ENCODE results near the gene MTHFSD.
"Not testable (repeated sequence)": the region's sequence is repeated elsewhere in the genome, so short reads cannot be mapped to it uniquely, and the experiment has no call there.

The MTHFSD gene

DNA sequence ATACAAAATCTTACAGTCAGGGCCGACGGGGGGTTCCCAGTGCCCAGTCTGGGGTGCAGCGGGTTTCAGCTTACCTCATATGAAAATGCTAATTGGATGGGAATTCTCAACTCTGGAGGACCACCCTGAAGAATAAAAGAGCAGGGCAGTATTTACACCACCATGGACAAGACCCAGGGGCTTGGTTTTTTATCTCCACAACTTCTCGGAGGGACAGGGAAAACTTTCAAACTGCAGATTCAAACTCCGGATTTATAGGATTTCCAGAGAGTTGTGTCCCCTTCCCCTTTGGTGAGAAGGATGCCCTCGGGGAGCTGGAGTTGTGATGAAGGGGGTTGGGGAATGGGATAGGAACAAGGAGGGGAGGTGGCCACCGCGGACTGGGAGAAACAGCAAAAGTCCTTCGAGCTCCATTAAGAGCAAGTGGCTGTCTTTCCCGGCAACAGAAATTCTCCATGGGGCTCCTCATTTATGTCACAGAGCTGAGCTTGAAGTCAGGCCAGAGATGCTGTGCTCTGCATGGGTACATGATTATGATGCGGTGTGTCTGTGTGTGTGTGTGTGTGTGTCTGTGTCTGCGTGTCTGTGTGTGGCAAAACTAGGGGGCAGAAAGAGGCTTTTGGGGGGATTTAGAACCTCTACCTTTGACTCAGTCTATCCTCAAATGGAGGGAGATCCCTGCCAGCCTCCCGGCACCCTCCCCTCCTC is 39.0 kb upstream of the MTHFSD start:
- Histone ChIP-seq H4K20me1 (ENCODE audit: insufficient read depth, low read length) (no peaks in the 10 kb centered on the region), H3K4me2 (ENCODE audit: low read depth, low read length) (no peak overlapping the region), H3K9me2 (replicated peaks; ENCODE audit: insufficient read depth, low read length) (no peaks in the 10 kb centered on the region), H3K9ac (ENCODE audit: low read length) (no peak overlapping the region), H3K36me3 (replicated peaks; ENCODE audit: insufficient read depth, low read length) (no peaks in the 10 kb centered on the region), H3K27me3 (replicated peaks; ENCODE audit: insufficient read depth, low read length) (peaks cover 42% of the 10 kb centered on the region), H3K9me3 (replicated peaks; ENCODE audit: insufficient read depth, low read length) (no peaks in the 10 kb centered on the region), H3K4me3 (ENCODE audit: low read length) (no peak overlapping the region), H3K4me1 (ENCODE audit: low read length) (no peaks in the 10 kb centered on the region), H3K79me2 (ENCODE audit: low read length) (no peaks in the 10 kb centered on the region), H3K27ac (ENCODE audit: low read length) (no peak overlapping the region), H2AFZ (ENCODE audit: low read length) (no peak overlapping the region), H3F3A (ENCODE audit: insufficient read depth, low read length) (no peaks in the 10 kb centered on the region)
- TF ChIP-seq, protein P1, sequence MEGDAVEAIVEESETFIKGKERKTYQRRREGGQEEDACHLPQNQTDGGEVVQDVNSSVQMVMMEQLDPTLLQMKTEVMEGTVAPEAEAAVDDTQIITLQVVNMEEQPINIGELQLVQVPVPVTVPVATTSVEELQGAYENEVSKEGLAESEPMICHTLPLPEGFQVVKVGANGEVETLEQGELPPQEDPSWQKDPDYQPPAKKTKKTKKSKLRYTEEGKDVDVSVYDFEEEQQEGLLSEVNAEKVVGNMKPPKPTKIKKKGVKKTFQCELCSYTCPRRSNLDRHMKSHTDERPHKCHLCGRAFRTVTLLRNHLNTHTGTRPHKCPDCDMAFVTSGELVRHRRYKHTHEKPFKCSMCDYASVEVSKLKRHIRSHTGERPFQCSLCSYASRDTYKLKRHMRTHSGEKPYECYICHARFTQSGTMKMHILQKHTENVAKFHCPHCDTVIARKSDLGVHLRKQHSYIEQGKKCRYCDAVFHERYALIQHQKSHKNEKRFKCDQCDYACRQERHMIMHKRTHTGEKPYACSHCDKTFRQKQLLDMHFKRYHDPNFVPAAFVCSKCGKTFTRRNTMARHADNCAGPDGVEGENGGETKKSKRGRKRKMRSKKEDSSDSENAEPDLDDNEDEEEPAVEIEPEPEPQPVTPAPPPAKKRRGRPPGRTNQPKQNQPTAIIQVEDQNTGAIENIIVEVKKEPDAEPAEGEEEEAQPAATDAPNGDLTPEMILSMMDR (IDR thresholded peaks at IDR 0.05; ENCODE audit: low read length): no peak
- TF ChIP-seq EZH2phosphoT487 (IDR thresholded peaks at IDR 0.05; ENCODE audit: low read length) (no peak), EZH2 (optimal IDR thresholded peaks at IDR 0.05; ENCODE audit: low read depth, low read length) (no peak)
- no peak for DNase-seq

DNA sequence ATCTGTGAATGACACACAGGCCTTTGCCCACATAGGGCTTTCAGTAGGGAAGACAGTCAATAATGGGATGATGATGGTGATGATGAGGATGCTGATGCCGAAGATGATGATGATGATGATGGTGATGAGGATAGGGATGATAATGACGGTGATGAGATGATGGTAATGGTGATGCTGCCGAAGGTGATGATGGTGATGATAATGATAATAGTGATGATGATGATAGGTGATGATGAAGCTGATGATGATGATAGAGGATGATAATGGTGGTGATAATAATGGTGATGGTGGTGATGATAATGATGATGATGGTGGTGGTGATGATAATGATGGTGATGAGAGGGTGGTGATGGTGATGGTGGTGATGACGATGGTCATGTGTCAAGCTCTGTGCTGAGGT is 36.2 kb upstream of the MTHFSD start:
- H3K4me1 ChIP-seq (ENCODE audit: low read length): no peaks in the 10 kb centered on the region
- TF ChIP-seq, protein P1 (IDR thresholded peaks at IDR 0.05; ENCODE audit: low read length): no peak
- no peak for TF ChIP-seq EZH2phosphoT487 (IDR thresholded peaks at IDR 0.05; ENCODE audit: low read length)
- TF ChIP-seq EZH2 (optimal IDR thresholded peaks at IDR 0.05; ENCODE audit: low read depth, low read length): no peak
- no peak overlapping the region for H3K4me2 ChIP-seq (ENCODE audit: low read depth, low read length)
- H3F3A ChIP-seq (ENCODE audit: insufficient read depth, low read length): no peaks in the 10 kb centered on the region
- peaks cover 42% of the 10 kb centered on the region for H3K27me3 ChIP-seq (replicated peaks; ENCODE audit: insufficient read depth, low read length)
- no peaks in the 10 kb centered on the region for H3K79me2 ChIP-seq (ENCODE audit: low read length)
- H3K9ac ChIP-seq (ENCODE audit: low read length): no peak overlapping the region
- H3K4me3 ChIP-seq (ENCODE audit: low read length): no peak overlapping the region
- H3K9me2 ChIP-seq (replicated peaks; ENCODE audit: insufficient read depth, low read length): no peaks in the 10 kb centered on the region
- no peaks in the 10 kb centered on the region for H3K36me3 ChIP-seq (replicated peaks; ENCODE audit: insufficient read depth, low read length)
- H3K9me3 ChIP-seq (replicated peaks; ENCODE audit: insufficient read depth, low read length): no peaks in the 10 kb centered on the region
- H2AFZ ChIP-seq (ENCODE audit: low read length): no peak overlapping the region
- no peak for DNase-seq
- no peak overlapping the region for H3K27ac ChIP-seq (ENCODE audit: low read length)
- H4K20me1 ChIP-seq (ENCODE audit: insufficient read depth, low read length): no peaks in the 10 kb centered on the region

DNA sequence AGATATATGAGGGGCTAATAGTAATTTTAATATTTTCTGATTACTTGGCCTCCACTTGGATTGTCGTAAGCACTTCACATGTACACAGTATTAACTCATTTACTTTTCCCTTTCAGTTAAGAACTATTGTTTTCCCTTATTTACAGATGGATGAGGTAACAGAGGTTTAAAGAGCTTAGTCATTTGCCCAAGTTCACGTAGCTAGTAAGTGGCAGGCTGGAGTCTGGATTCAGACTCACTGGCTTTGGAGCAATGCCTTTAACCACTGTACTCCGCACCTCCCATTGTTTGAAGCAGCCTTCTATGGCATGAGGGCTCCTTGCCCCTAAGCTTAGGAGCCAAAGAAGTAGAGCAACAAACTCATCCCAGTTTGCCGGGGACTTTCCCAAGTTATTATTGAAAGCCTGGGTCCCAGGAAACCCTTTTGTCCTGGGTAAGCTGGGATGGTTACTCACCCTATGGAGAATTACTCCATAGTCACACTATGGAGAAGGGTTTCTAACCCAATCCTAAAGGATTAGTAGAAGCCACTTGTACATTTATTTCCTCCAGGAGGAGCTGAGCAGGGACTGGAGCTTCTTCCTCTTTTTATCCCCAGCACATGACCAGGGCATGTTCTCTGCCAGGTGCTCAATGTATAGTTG is 35.6 kb upstream of the MTHFSD start:
- no peak overlapping the region for H3K4me3 ChIP-seq (ENCODE audit: low read length)
- no peaks in the 10 kb centered on the region for H3K4me1 ChIP-seq (ENCODE audit: low read length)
- no peak overlapping the region for H3K27ac ChIP-seq (ENCODE audit: low read length)
- H4K20me1 ChIP-seq (ENCODE audit: insufficient read depth, low read length): no peaks in the 10 kb centered on the region
- H2AFZ ChIP-seq (ENCODE audit: low read length): no peak overlapping the region
- H3K4me2 ChIP-seq (ENCODE audit: low read depth, low read length): no peak overlapping the region
- TF ChIP-seq EZH2phosphoT487 (IDR thresholded peaks at IDR 0.05; ENCODE audit: low read length) (no peak), EZH2 (optimal IDR thresholded peaks at IDR 0.05; ENCODE audit: low read depth, low read length) (no peak)
- TF ChIP-seq, protein P1 (IDR thresholded peaks at IDR 0.05; ENCODE audit: low read length): no peak
- H3K9ac ChIP-seq (ENCODE audit: low read length): no peak overlapping the region
- peaks cover 40% of the 10 kb centered on the region for H3K27me3 ChIP-seq (replicated peaks; ENCODE audit: insufficient read depth, low read length)
- H3K79me2 ChIP-seq (ENCODE audit: low read length): no peaks in the 10 kb centered on the region
- no peaks in the 10 kb centered on the region for H3K9me3 ChIP-seq (replicated peaks; ENCODE audit: insufficient read depth, low read length)
- DNase-seq: no peak
- H3K9me2 ChIP-seq (replicated peaks; ENCODE audit: insufficient read depth, low read length): no peaks in the 10 kb centered on the region
- no peaks in the 10 kb centered on the region for H3K36me3 ChIP-seq (replicated peaks; ENCODE audit: insufficient read depth, low read length)
- no peaks in the 10 kb centered on the region for H3F3A ChIP-seq (ENCODE audit: insufficient read depth, low read length)

DNA sequence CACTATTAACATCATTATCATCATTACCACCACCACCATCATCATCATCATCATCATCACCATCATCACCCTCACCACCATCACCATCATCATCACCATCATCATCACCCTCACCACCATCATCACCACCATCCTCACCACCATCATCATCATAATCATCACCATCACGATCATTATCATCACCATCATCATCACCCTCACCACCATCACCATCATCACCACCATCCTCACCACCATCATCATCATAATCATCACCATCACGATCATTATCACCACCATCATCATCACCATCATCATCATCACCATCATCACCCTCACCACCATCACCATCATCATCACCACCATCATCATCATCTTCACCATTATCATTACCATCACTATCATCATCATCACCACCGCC is 32.9 kb upstream of the MTHFSD start:
- not testable (repeated sequence) for H3K9me3 ChIP-seq (replicated peaks; ENCODE audit: insufficient read depth, low read length); H3K4me1 ChIP-seq (ENCODE audit: low read length); H3K9ac ChIP-seq (ENCODE audit: low read length); H3F3A ChIP-seq (ENCODE audit: insufficient read depth, low read length); H3K36me3 ChIP-seq (replicated peaks; ENCODE audit: insufficient read depth, low read length); H3K27ac ChIP-seq (ENCODE audit: low read length); H3K79me2 ChIP-seq (ENCODE audit: low read length); H3K4me3 ChIP-seq (ENCODE audit: low read length); H4K20me1 ChIP-seq (ENCODE audit: insufficient read depth, low read length); H3K4me2 ChIP-seq (ENCODE audit: low read depth, low read length); DNase-seq; H2AFZ ChIP-seq (ENCODE audit: low read length); H3K9me2 ChIP-seq (replicated peaks; ENCODE audit: insufficient read depth, low read length)
- peaks cover 27% of the 10 kb centered on the region for H3K27me3 ChIP-seq (replicated peaks; ENCODE audit: insufficient read depth, low read length)

Measured in MM.1S (cell line).